Measurements from ENCODE around the gene NOL12. TPM values are rescaled to one million over a fixed set of nuclear protein-coding genes. Genes with fewer than 3 reads are reported as not detected.
A peak's percentile ranks its signal among the peaks of the same experiment; 100 is the strongest.

NOL12 gene
- total RNA-seq, 1 donor from 2014 or later = 19.2 TPM

GRCh38 chr22:37659066-37659896 lies 26.9 kb upstream of the NOL12 start:
- DNase-seq (ENCODE audit: low spot score in 2 of 2) (no peak), FAIRE-seq (no peak)

GRCh38 chr22:37659897-37660708 lies 26.0 kb upstream of the NOL12 start:
- FAIRE-seq = no peak
- DNase-seq (ENCODE audit: low spot score in 2 of 2) = no peak

- DNase-seq (ENCODE audit: low spot score in 2 of 2) (no peak), FAIRE-seq (no peak)
These were observed 25.5 kb upstream of the NOL12 start for GRCh38 chr22:37660709-37661045.

- FAIRE-seq (no peak), DNase-seq (ENCODE audit: low spot score in 2 of 2) (no peak)
These were observed 24.8 kb upstream of the NOL12 start for GRCh38 chr22:37661160-37661924.

GRCh38 chr22:37662039-37662438 lies 24.1 kb upstream of the NOL12 start:
- no peak for FAIRE-seq

GRCh38 chr22:37663521-37664140 lies 22.5 kb upstream of the NOL12 start:
- no peak for FAIRE-seq
- DNase-seq (ENCODE audit: low spot score in 2 of 2) = no peak

More at GRCh38 chr22:37662039-37662438, 24.1 kb upstream of the NOL12 start:
- no peak for DNase-seq (ENCODE audit: low spot score in 2 of 2)

GRCh38 chr22:37664249-37665101 lies 21.7 kb upstream of the NOL12 start:
- FAIRE-seq = peak; percentile 92

GRCh38 chr22:37665487-37665886 lies 20.7 kb upstream of the NOL12 start:
- FAIRE-seq (no peak), DNase-seq (ENCODE audit: low spot score in 2 of 2) (no peak)

More at GRCh38 chr22:37664249-37665101, 21.7 kb upstream of the NOL12 start:
- DNase-seq (ENCODE audit: low spot score in 2 of 2) = peak; percentile 65 to 82

- no peak for DNase-seq (ENCODE audit: low spot score in 2 of 2)
- no peak for FAIRE-seq
These were observed 16.6 kb upstream of the NOL12 start for GRCh38 chr22:37669586-37669985.

- no peak for DNase-seq (ENCODE audit: low spot score in 2 of 2)
- FAIRE-seq = no peak
These were observed 13.8 kb upstream of the NOL12 start for GRCh38 chr22:37672206-37672919.

- FAIRE-seq (no peak), DNase-seq (ENCODE audit: low spot score in 2 of 2) (no peak)
These were observed 13.2 kb upstream of the NOL12 start for GRCh38 chr22:37672920-37673455.

GRCh38 chr22:37674248-37674647 lies 11.9 kb upstream of the NOL12 start:
- FAIRE-seq = no peak
- DNase-seq (ENCODE audit: low spot score in 2 of 2) = no peak

- no peak for FAIRE-seq
These were observed 10.9 kb upstream of the NOL12 start, which contains the start of gene LGALS1 for GRCh38 chr22:37674951-37675929. Gene LGALS1, plus strand, starts transcription at chr22:37675636. Its CDS starts 67 bp downstream, at chr22:37675703.

GRCh38 chr22:37675930-37676735 lies 10.0 kb upstream of the NOL12 start:
- FAIRE-seq (no peak), DNase-seq (ENCODE audit: low spot score in 2 of 2) (no peak)

More at GRCh38 chr22:37674951-37675929, 10.9 kb upstream of the NOL12 start, which contains the start of gene LGALS1:
- DNase-seq (ENCODE audit: low spot score in 2 of 2) = peak; percentile 72 to 78

- no peak for FAIRE-seq
These were observed 9.2 kb upstream of the NOL12 start for GRCh38 chr22:37676736-37677492.

More at GRCh38 chr22:37676736-37677492, 9.2 kb upstream of the NOL12 start:
- DNase-seq (ENCODE audit: low spot score in 2 of 2) = peak in 1 of 2 donors; percentile 67
